D721Med (cell line): Measurements from ENCODE around the gene RYR3.

ENCODE experiments used
- DNase-seq: peaks from one replicate; pipeline ENCODE4 v3.0.0; 2011; ENCODE audit warnings: low spot score; ENCODE audit not compliant: insufficient read length
- FAIRE-seq: peaks from 2 replicates; lab custom pipeline; 2011; peaks lifted over from hg19 to GRCh38; lab: Jason Lieb, UNC
- TF ChIP-seq, protein P1 (sequence below): IDR thresholded peaks from 2 replicates; pipeline ENCODE4 v1.5.1; 2012; ENCODE audit warnings: mild to moderate bottlenecking, control low read depth; ENCODE audit not compliant: insufficient read depth; ENCODE audit errors: missing control alignments

The RYR3 gene

DNA sequence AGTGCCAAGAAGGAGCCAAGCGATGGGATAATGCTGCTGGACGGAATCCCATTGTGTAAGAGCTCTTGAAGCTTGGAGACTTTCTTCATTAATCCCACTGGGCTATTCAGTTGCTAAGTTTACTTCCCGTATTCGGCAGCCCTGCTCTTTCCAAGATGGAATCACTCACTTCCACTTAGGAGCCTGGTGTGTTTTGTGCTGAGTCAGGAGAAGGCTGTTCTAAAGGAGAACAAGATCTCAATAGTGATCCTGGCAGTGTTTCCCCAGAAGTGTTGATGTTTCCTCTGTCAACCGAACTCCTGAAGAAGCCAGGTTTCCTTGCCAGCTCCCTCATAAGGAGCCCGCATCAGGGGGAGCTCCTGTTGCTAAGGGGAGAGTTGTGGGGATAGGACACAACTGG lies 387.4 kb downstream of the RYR3 start:
- FAIRE-seq (no peak), DNase-seq (no peak)
- TF ChIP-seq, protein P1, sequence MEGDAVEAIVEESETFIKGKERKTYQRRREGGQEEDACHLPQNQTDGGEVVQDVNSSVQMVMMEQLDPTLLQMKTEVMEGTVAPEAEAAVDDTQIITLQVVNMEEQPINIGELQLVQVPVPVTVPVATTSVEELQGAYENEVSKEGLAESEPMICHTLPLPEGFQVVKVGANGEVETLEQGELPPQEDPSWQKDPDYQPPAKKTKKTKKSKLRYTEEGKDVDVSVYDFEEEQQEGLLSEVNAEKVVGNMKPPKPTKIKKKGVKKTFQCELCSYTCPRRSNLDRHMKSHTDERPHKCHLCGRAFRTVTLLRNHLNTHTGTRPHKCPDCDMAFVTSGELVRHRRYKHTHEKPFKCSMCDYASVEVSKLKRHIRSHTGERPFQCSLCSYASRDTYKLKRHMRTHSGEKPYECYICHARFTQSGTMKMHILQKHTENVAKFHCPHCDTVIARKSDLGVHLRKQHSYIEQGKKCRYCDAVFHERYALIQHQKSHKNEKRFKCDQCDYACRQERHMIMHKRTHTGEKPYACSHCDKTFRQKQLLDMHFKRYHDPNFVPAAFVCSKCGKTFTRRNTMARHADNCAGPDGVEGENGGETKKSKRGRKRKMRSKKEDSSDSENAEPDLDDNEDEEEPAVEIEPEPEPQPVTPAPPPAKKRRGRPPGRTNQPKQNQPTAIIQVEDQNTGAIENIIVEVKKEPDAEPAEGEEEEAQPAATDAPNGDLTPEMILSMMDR, result no peak

DNA sequence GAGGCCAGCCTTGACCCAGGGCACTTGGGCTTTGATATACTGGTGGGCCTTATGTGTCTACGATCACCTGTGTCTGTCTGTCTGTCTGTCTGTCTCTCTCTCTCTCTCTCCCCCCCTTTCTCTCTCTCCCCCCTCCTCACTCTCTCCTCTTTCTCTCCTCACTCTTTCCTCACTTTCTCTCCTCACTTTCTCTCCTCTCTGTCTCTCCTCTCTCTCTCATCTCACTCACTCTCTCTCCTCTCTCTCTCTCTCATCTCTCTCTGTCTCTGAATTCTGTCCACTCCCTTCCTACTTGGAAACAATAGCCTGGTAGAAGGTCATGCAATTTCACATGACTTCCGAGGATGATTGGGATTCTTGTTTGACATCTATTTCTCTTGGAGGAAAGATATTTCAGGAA lies 388.4 kb downstream of the RYR3 start:
- TF ChIP-seq, protein P1, result no peak
- FAIRE-seq (no peak), DNase-seq (no peak)

DNA sequence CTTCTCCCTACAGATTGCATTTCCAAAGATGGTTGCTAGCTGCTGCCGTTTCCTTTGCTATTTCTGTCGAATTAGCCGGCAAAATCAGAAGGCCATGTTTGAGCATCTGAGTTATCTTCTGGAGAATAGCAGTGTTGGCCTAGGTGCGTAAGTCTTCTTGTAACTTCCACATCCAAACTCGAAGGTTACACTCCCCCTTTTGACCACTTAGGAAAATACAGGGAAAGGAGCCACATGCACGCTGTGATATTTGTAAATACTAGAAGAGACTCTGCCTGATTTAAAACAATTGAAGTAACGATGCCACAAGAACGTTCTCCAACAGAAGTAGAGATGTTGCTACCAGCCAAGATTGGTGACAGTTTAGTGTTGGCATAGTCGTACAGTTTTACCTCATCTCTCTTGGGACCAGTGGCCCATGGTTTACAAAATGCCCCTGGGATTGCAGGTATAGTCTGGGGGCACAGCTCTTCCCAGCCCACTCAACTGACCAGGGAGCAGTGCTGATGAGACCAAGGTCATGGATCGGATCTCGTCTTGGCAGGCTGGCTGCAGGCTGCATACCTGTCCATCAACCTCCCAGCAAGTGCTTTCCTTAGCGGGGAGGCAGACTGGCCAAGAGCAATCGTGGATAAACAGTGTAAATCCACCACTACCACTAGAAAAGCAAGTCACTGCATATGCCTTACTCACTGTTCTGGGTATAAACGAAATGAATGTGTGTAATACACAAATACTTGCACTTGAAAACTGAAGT lies 389.1 kb downstream of the RYR3 start:
- FAIRE-seq, result no peak
- TF ChIP-seq, protein P1, result peak; percentile 11
- no peak for DNase-seq

DNA sequence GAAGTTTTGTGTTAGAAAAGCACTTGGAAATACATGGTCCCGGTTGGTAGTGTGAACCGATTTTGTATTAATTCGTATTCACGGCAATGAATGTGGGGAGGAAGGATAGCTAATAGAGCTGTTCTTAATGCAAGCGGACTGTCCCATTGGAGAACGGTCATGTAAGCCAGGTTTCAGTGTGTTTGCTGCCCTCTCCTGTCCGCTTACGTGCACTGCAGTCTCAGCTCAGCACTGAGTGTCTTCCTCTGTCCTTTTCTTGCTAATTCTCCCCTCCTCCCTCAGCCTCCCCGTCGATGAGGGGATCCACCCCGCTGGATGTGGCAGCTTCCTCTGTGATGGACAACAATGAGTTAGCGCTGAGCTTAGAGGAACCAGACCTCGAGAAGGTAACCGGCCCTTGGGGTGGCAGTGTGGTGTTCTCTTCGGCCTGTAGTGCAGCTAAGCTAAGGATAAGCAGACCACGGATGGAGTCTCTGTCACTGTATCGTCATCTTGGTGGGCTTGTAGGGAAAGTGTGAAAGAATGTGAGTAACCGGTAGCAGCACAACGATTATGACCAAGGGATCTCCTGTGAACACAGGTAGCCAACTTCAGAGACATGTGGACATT lies 390.0 kb downstream of the RYR3 start:
- FAIRE-seq, result peak; percentile 69
- TF ChIP-seq, protein P1, result peak; percentile 93
- no peak for DNase-seq

DNA sequence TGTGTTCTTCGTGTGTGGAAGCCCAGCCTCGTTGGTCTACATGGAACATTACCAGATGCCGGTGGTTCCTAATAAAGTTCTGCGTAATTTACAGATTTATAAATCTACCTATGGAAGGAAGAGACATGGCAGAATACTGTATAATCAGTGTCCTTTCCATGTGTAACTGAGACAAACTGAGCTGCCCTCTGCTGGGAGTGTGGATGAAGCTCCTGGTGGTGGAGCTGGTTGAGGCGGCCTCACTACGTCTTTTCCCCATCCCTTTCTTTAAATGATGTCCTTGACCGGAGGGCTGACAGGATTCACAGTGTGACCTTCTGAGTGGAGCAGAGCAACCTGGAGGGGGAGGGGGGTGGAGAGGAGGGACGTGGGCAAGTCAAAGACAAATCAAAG lies 390.5 kb downstream of the RYR3 start:
- DNase-seq, result no peak
- TF ChIP-seq, protein P1, result no peak
- no peak for FAIRE-seq

DNA sequence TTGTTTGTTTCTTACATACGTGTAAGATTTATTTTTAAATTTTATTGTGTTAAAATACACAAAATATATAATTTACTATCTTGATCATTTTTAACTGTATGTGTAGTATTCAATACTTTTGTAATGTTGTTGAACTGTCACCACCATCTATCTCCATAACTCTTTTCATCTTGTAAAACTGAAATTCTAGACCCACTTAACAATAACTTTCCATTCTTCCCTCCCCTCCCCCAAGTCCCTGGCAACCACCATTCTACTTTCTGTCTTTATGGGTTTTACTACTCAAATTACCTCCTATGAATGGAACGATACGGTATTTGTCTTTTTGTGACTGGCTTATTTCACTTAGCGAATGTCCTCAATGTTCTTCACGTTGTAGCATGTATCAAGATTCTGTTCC lies 395.4 kb downstream of the RYR3 start:
- DNase-seq (no peak), FAIRE-seq (no peak)
- TF ChIP-seq, protein P1, result no peak

DNA sequence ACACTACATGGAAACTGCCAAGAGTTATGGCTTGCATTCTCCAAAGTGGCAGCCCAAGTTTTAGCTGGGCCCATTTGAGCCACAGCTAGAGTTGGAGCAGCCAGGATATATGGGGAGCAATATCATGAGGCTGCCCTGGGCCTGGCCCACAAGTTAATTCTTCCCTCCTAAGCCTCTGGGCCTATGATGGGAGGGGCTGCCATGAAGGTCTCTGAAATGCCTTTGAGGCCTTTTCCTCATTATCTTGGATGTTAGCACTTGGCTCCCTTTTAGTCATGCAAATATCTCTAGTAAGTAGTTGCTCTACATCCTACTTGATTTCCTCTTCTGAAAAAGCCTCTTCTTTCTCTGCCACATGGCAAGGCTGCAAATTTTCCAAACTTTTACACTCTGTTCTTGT lies 400.0 kb downstream of the RYR3 start:
- DNase-seq (no peak), FAIRE-seq (no peak)
- TF ChIP-seq, protein P1, result no peak
